GM19455 (cell line): ENCODE measurements around the gene MT3.

Source experiments
- ATAC-seq: cut with Tn5 transposase; IDR thresholded peaks from one replicate; pipeline ENCODE4 v1.9.1; 2021; ENCODE audit not compliant: unreplicated experiment

The MT3 gene

DNA sequence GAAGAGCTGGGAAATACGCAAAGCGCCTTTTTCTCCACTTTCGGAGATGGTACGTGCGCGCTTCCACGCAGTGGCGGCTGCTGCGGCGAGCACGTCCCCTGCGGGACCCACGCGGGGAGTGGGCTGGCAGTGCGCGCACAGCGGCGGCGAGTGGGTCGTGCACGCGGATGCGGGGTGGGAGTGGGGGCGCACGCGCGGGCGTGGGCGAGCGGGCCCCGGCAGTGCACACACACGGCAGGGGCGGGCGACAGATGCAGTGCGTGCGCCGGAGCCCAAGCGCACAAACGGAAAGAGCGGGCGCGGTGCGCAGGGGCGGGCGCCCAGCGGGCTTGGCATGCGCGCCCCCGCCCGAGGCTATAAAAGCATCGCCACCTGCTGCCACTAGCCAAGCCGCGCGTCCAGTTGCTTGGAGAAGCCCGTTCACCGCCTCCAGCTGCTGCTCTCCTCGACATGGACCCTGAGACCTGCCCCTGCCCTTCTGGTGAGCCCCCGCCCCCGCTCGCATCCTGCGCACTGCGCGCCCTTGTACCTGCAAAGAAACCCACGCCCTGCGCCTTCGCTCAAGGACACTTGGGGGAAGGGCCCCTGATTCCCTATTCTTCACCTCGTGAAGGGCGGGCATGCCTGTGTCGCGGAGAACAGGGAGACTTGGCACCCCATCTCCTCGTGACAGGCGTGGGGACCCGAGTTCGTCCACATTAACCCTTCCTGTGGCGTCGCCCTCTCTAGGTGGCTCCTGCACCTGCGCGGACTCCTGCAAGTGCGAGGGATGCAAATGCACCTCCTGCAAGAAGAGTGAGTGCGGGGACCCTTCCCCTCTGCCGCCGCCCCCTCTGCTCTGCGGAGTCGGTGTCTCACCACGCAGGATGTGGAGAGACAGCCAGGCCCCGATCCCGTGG is at the start of gene MT3:
Gene MT3, plus strand, starts transcription at position 388 of the 899 bp plus-strand sequence. Its CDS starts 63 bp downstream, at position 451.
- ATAC-seq = no peak

- no peak for ATAC-seq
Measured at GRCh38 chr16:56539656-56540055, 49.7 kb upstream of the MT3 start.

DNA sequence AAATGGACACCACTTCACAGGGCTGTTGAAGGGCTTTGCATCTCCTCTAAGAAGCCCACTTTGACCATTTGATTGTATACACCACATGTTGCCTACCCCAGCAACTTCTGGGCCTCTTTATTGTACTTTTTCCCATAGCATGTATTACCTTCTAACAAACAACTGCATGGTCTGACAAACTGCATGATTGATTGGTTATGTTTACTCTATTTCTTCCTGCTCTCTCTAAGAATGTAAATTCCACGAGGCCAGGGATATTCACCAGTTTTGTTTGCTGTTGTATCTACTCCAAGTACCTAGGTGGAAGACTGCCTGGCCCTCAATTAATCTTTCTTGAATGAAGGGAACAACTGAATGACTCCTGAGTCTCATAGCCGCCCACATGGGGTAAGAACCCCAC is 47.3 kb upstream of the MT3 start:
- no peak for ATAC-seq

- ATAC-seq = no peak
Measured at GRCh38 chr16:56547120-56547948, 42.0 kb upstream of the MT3 start.

DNA sequence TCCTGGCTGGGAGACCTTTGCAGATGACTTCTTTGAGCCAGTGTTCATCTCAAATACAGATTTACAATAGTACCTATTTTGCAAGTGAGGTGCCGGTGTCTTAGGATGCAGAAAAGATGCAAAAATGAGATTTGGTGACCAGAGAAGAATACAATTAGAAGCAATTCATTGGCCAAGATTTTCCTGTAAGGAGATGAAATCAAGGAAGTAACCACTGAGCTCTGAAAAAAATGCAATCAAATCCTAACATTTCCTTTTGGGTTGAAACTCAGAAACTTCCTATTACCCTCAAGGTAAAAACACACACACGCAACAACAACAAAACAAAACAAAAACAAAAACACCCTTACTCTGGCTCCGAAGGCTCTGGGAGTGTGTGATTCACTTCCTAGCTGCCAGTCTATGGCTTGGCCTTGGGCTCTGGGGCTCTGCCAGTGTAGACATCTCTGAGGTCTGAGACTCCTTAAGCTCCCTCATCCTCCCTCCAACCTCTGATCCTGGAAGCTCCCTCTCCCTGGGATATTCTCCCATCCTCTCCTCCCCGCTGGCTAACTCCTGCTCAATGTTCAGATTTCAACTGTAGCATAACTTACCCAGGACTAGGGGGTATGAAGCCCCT is 41.3 kb upstream of the MT3 start:
- no peak for ATAC-seq

GRCh38 chr16:56549161-56549560 is 40.2 kb upstream of the MT3 start:
- no peak for ATAC-seq

GRCh38 chr16:56549744-56550385 is 39.5 kb upstream of the MT3 start:
- ATAC-seq = no peak

GRCh38 chr16:56551796-56552738 is 37.3 kb upstream of the MT3 start:
- no peak for ATAC-seq

GRCh38 chr16:56554441-56554840 is 34.9 kb upstream of the MT3 start:
- ATAC-seq = no peak

- ATAC-seq = no peak
Measured at GRCh38 chr16:56558024-56558747, 31.1 kb upstream of the MT3 start.

- ATAC-seq = no peak
Measured at GRCh38 chr16:56559109-56559508, 30.2 kb upstream of the MT3 start.

DNA sequence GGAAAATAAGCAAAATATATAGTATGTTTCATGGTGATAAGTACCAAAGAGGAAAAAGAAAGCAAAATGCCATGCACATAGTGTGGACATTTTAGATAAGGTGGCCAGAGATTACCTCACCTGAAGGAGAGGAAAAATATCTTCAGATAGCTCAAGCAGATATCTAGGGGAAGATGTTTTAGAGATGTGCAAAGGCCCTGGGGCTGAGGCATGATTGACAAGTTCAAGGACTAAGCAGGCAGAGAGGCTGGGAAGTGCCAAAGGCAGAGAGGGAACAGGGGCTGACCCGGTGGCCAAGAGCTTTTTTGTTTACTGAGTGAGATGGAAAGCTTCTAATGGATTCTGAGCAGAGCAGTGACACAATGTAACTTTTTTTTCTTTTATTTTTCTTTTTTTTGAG is 28.9 kb upstream of the MT3 start:
- ATAC-seq = no peak

- no peak for ATAC-seq
Measured at GRCh38 chr16:56561126-56561525, 28.2 kb upstream of the MT3 start.

- no peak for ATAC-seq
Measured at GRCh38 chr16:56564793-56565477, 24.4 kb upstream of the MT3 start, which contains the start of gene MT4. Gene MT4, plus strand, starts transcription at chr16:56565073. Its CDS starts 56 bp downstream, at chr16:56565129.

- ATAC-seq = no peak
Measured at GRCh38 chr16:56569971-56570370, 19.4 kb upstream of the MT3 start.

GRCh38 chr16:56571525-56571924 is 17.8 kb upstream of the MT3 start:
- ATAC-seq = no peak

GRCh38 chr16:56574625-56575024 is 14.7 kb upstream of the MT3 start:
- no peak for ATAC-seq

DNA sequence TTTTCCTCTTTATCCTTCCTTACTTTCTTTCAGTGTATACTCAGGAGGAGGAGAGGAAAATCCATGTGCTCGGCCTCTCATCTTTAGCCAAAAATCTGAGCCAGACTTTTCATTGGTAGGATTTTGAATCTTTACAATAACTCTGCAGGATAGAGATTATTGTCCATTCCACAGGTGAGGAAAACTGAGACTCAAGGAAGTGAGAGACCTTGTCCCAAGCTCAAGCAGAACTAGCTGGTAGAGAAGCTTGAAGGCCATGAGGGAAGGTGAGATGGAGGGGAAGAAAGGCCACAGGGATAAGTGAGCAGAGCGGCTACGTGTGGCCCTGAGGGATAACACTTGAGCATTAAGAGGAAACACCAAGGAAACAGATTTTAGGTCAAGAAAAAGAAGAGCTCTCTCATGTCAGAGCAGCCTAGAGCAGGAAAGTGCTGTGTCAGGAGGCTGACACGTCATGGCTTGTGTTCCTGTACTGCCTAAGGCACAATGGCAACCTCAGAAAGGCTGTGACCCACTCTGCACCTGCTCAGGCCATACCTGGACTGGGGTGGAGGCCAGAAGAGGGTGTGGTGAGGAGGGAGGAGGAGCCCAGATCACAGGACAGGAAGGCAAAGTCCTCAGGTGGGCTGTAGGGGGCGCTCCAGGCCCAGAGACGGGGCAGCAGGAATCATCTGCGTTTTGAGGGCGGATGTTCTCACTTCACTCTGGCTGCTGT is 12.6 kb upstream of the MT3 start:
- peak; percentile 92 for ATAC-seq
